Measurements from ENCODE around the gene UGT1A5. TPM values are rescaled to one million over a fixed set of nuclear protein-coding genes. Genes with fewer than 3 reads are reported as not detected.

Gene UGT1A5
- total and polyA plus RNA-seq, 2 of the 8 experiments (the other 6 are each of a cell fraction or from before 2014, with no cell fraction given) = not detected

DNA sequence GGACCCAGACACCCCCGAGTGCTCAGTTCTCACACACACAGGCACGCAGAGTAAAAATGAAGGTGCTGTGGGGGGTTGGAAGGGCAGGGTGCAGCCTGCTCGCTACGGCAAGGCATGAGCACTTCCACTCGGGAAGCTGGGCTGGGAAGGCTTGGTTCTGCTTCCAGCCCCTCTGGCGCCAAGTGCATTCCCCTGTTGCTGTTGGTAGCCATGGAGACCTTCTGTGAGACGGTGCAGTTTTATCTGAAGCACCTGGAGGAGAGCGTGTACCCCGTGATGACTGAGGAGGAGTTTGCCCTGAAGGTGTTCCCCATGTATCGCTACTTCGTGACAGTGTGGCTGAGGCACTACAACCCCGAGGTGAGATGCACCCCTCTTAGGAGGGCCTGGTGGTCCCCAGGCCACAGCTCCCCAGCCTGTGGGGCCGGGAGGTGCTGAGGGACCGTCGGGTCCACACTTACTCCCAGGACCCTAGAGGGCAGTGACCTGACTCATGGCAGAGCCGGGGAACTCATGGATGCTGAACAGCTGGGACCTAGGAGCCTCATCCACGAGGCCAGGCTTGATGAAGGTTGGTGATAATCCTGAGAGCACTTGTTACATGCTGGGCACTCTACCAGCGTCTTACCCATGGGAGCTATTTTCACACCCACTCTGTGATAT is 80.9 kb downstream of the UGT1A5 start:
- Histone ChIP-seq H3K36me3 (ENCODE audit: control insufficient read depth in 2 of 4, insufficient read depth in 4 of 4, low read length in 3 of 4) (no peaks in the 10 kb centered on the region), H3K4me2 (ENCODE audit: insufficient read depth in 1 of 2, low read depth in 2 of 2, low read length in 2 of 2) (no peak overlapping the region), H2AK5ac (ENCODE audit: low read depth, low read length) (no peak overlapping the region), H3K56ac (replicated peaks; ENCODE audit: insufficient read length, low read depth, low read length) (no peak overlapping the region), H3K4me1 (replicated peaks in 1 of 4; ENCODE audit: control insufficient read depth in 3 of 4, insufficient read depth in 4 of 4, low read length in 3 of 4) (no peaks in the 10 kb centered on the region), H3K23ac (ENCODE audit: insufficient read length) (no peak overlapping the region), H2BK120ac (replicated peaks; ENCODE audit: low read depth, low read length) (no peak overlapping the region), H3K4me3 (ENCODE audit: extremely low read depth in 1 of 4, insufficient read depth in 2 of 4, low read depth in 3 of 4, low read length in 4 of 4) (no peak overlapping the region), H3K27ac (ENCODE audit: low read depth, low read length) (no peak overlapping the region), H3K18ac (ENCODE audit: extremely low read depth, low read length) (no peak overlapping the region), H2BK20ac (ENCODE audit: low read length) (no peak overlapping the region), H3K9ac (replicated peaks in 1 of 4; ENCODE audit: extremely low read depth in 1 of 4, low read depth in 3 of 4, low read length in 3 of 4) (no peak overlapping the region), H3K4ac (replicated peaks; ENCODE audit: insufficient read length, low read depth, low read length) (no peak overlapping the region), H3K23me2 (ENCODE audit: low read depth, low read length) (no peaks in the 10 kb centered on the region), H3K14ac (ENCODE audit: insufficient read length) (no peak overlapping the region), H2BK5ac (ENCODE audit: low read depth, low read length) (no peak overlapping the region), H4K5ac (ENCODE audit: insufficient read length, low read depth, low read length) (no peak overlapping the region), H3K27me3 (replicated peaks in 1 of 4; ENCODE audit: control insufficient read depth in 3 of 4, extremely low read depth in 1 of 4, insufficient read depth in 3 of 4, low read length in 3 of 4) (no peaks in the 10 kb centered on the region), H2AFZ (ENCODE audit: low read length) (no peak overlapping the region), H3K79me1 (ENCODE audit: low read depth, low read length) (no peaks in the 10 kb centered on the region), H3K79me2 (ENCODE audit: control insufficient read depth in 1 of 2, insufficient read depth in 2 of 2, low read length in 2 of 2) (no peaks in the 10 kb centered on the region), H2BK12ac (ENCODE audit: low read depth, low read length) (0 out of 2 replicates have a peak overlapping the region, but pooled peaks have one; percentile 9), H4K20me1 (replicated peaks in 1 of 2; ENCODE audit: control insufficient read depth in 1 of 2, insufficient read depth in 2 of 2, low read length in 2 of 2) (no peaks in the 10 kb centered on the region), H2BK15ac (ENCODE audit: low read length) (no peak overlapping the region), H4K8ac (ENCODE audit: extremely low read depth, insufficient read depth, low read length) (peak overlapping the region; percentile 83; the same call in 1 of the 2 replicates), H3K9me3 (ENCODE audit: insufficient read depth in 2 of 2, low read depth in 1 of 2, low read length in 1 of 2) (peaks cover 0 to 5% of the 10 kb centered on the region in 2 experiments; a peak in 1 of 4 replicates), H4K91ac (replicated peaks; ENCODE audit: insufficient read length, low read length) (no peak overlapping the region)
- FAIRE-seq = no peak
- CTCF ChIA-PET (ENCODE audit: partially characterized antibody) = no interaction called here
- WGBS, 2 experiments (ENCODE audit: extremely low coverage in 1 of 2, insufficient coverage in 1 of 2, insufficient read length in 1 of 2, insufficient replicate concordance in 2 of 2, low coverage in 1 of 2, low lambda C conversion rate in 2 of 2, missing lambda C conversion rate in 1 of 2) = 90% methylated on average over 15 of the region's 18 CpGs; no CpG with 5 or more reads in 1 of the 2 experiments
- POLR2A ChIA-PET (ENCODE audit: partially characterized antibody) = no interaction called here
- DNase-seq (ENCODE audit: low read depth in 1 of 2, low spot score in 2 of 2) = peak in 1 of 2 experiments; percentile 23
- TF ChIP-seq BRCA1 (IDR thresholded peaks at IDR 0.05; ENCODE audit: low read depth, low read length) (no peak), CREB1 (IDR thresholded peaks at IDR 0.05) (no peak), JUN (IDR thresholded peaks at IDR 0.05; ENCODE audit: low read depth, low read length) (no peak), GABPA (IDR thresholded peaks at IDR 0.05; ENCODE audit: borderline replicate concordance, insufficient read depth, low read length) (no peak), RAD21 (IDR thresholded peaks at IDR 0.05 in 1 of 2, conservative IDR thresholded peaks at IDR 0.05 in 1 of 2; ENCODE audit: low read depth in 2 of 2, low read length in 2 of 2) (no peak), SP1 (IDR thresholded peaks at IDR 0.05; ENCODE audit: low read depth, low read length) (no peak), RNF2 (IDR thresholded peaks at IDR 0.05; ENCODE audit: borderline replicate concordance, low read depth, low read length, missing control alignments, poor library complexity, severe bottlenecking) (no peak), SRF (IDR thresholded peaks at IDR 0.05; ENCODE audit: low read depth, low read length) (no peak), E2F6 (IDR thresholded peaks at IDR 0.05) (no peak), CTBP2 (IDR thresholded peaks at IDR 0.05; ENCODE audit: borderline replicate concordance, insufficient read depth, insufficient read length, low read length) (no peak)
- TF ChIP-seq, protein P1, sequence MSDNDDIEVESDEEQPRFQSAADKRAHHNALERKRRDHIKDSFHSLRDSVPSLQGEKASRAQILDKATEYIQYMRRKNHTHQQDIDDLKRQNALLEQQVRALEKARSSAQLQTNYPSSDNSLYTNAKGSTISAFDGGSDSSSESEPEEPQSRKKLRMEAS (IDR thresholded peaks at IDR 0.05) = no peak

Measured in H1 (cell line).